GM06990 (cell line): ENCODE results near the gene THYN1.

Source experiments
- DNase-seq: peaks from one replicate; pipeline ENCODE4 v3.0.0-alpha.2; 2011; ENCODE audit not compliant: insufficient read length; ENCODE audit errors: extremely low read depth
- H3K27me3 ChIP-seq: replicated peaks from 2 replicates; pipeline ENCODE4 v1.6.0; 2011; ENCODE audit warnings: low read length; ENCODE audit not compliant: control insufficient read depth, insufficient read depth
- H3K36me3 ChIP-seq: 2 replicates; pipeline ENCODE4 v1.5.1; 2011; ENCODE audit warnings: low read length; ENCODE audit not compliant: control insufficient read depth, insufficient read depth
- H3K4me3 ChIP-seq: replicated peaks from 2 replicates; pipeline ENCODE4 v1.5.1; 2011; ENCODE audit warnings: low read depth, mild to moderate bottlenecking, control low read depth, low read length
- TF ChIP-seq, protein P1 (sequence below): IDR thresholded peaks from 2 replicates; pipeline ENCODE4 v1.5.1; 2011; ENCODE audit warnings: low read length, control low read depth, mild to moderate bottlenecking, inconsistent platforms; ENCODE audit not compliant: insufficient read depth, poor library complexity, severe bottlenecking

The THYN1 gene

DNA sequence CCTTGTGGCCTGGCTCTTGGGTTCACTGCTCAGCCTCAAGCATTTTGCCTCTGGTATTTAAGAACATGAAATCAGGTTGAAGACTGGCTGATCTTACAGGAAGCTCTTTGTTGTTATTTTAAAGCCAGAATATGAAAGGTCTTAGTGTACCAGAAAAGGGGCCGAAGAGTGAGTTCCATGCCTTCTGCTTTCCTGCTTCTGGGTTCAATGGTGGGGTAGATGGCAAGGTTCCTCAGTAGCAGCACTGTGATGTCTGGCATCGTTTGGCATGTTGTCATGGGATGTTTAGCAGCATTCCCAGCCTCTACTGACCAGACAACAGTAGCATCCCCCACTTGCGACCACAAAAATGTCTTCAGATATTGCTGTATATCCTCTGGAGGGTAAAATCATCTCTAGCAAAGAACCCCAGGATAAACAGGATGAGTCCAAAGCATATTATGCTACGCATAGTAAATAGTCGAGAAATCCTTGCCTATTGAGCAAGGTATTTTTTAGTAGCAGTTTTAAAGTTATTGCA lies 26.3 kb downstream of the THYN1 start:
- Histone ChIP-seq H3K36me3 (no peaks in the 10 kb centered on the region; the same call in 1 of the 2 replicates), H3K4me3 (no peak overlapping the region), H3K27me3 (no peaks in the 10 kb centered on the region)
- no peak for DNase-seq
- TF ChIP-seq, protein P1, sequence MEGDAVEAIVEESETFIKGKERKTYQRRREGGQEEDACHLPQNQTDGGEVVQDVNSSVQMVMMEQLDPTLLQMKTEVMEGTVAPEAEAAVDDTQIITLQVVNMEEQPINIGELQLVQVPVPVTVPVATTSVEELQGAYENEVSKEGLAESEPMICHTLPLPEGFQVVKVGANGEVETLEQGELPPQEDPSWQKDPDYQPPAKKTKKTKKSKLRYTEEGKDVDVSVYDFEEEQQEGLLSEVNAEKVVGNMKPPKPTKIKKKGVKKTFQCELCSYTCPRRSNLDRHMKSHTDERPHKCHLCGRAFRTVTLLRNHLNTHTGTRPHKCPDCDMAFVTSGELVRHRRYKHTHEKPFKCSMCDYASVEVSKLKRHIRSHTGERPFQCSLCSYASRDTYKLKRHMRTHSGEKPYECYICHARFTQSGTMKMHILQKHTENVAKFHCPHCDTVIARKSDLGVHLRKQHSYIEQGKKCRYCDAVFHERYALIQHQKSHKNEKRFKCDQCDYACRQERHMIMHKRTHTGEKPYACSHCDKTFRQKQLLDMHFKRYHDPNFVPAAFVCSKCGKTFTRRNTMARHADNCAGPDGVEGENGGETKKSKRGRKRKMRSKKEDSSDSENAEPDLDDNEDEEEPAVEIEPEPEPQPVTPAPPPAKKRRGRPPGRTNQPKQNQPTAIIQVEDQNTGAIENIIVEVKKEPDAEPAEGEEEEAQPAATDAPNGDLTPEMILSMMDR = no peak

DNA sequence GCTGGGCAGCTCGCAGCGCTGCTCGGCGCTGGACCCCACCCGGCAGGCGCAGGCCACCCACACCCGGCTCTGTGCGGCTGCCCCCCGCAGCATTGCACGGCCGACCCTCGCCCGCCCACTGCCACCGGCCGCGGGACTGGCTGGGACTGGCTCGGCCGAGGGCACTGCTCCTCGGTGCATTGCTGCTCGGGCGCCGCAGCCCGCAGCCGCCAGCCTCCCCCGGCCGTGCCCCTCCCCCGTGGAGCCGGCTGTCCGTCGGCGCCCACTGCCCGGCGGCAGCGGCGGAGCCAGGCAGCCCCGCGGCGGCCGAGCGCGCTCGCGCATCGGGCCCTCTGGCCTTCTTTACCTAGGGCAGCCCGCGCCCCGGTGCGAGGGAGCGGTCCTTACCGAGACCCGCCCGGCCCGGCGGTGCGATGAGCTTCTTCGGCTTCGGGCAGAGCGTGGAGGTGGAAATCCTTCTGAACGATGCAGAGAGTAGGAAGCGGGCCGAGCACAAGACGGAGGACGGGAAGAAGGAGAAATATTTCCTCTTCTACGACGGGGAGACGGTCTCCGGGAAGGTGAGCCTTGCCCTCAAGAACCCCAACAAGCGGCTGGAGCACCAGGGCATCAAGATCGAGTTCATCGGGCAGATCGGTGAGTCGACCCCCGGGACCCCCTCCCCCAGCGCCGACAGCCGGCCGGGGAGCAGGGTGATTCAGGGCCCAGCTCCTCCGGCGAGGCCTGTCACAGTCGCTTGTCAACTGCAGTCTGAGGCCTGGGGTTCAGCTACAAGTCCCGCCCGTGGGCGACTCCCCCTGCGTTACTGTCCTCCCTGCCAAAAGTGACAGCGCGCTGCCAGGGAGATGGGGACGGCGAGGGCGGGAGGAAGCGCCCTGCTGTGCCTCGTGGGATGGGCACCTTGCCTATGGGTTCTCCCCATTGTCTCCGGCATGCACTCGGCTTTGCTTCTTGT lies 28.2 kb downstream of the THYN1 start:
- Histone ChIP-seq H3K27me3 (no peaks in the 10 kb centered on the region), H3K36me3 (no peaks in the 10 kb centered on the region; the same call in 1 of the 2 replicates), H3K4me3 (peak overlapping the region; percentile 63)
- TF ChIP-seq, protein P1 = no peak
- peak; percentile 59 for DNase-seq

DNA sequence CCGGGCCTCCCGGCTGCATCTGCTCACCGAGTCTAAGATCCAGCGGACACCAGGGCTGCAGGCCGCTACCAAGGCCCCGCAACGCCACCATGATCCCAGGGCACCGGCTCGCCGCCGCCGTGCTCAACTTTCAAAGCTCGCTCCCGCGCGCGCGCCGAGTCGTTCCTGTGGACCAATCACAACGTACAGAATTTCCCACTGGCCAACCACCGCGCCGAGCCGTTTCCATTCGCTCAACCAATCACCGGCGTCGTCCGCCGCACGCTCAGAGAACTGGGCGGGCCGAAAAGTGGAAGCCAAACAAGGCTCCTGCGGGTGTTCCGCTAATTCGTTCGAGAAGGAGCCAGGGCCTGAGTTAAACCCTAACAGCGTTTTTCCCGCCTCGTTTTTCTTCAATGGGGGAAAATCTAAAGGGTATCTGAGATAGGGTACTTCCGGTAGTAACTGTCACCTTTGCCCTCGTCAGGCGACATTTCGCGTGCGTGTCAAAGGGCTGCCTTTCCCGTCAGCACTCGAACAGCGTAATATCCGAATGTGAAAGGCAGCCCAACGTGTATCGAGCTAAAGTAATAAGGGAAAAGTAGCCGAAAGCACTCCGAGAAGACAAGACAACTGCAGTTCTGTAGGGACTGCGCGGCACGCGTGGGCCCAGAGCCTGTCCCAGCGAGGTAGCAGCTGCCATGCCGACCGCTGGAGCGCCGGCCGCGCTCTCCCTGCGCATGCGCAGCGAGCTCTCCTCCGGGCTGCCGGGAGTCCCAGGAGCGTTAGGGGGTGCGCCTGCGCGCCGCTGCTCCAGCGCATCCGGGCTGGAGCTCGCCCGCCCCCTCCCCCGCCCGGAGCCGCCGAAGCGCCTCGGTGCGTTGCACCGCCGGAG lies 29.1 kb downstream of the THYN1 start, which contains the start of the genes NCAPD3 and VPS26B:
TSS of gene NCAPD3 (minus strand) at position 132 of the 874 bp plus-strand sequence. CDS start at position 91, 41 bp downstream.
TSS of gene VPS26B (plus strand) at position 836 of the 874 bp plus-strand sequence. CDS start 452 bp downstream, outside the sequence.
- peak within 1 kb of the TSS; percentile 63 for H3K4me3 ChIP-seq
- peaks cover 2% of the 10 kb centered on the region for H3K36me3 ChIP-seq
- H3K27me3 ChIP-seq = no peaks in the 10 kb centered on the region
- DNase-seq = peak; percentile 97
- TF ChIP-seq, protein P1 = no peak

DNA sequence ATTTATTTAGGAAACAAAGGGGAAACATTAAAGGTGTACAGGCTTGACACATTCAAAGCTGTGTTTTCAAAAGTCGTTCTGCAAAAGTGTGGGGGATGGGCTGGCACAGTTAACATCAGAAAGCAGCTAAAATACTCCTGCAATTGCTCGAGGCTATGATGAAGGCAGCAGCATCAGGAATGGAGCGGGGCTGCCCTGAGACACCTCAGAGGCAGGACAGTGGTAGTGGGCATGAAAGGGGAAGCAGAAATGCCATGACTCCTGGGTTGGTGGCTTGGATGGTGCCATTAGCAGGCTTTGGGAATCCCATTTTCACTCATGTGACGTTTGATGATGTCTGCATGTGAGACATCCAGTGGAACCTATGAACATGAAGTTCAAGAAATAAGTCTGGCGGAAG lies 30.0 kb downstream of the THYN1 start:
- DNase-seq = no peak
- H3K4me3 ChIP-seq = peak overlapping the region; percentile 63
- no peaks in the 10 kb centered on the region for H3K27me3 ChIP-seq
- TF ChIP-seq, protein P1 = no peak
- peaks cover 7% of the 10 kb centered on the region for H3K36me3 ChIP-seq

DNA sequence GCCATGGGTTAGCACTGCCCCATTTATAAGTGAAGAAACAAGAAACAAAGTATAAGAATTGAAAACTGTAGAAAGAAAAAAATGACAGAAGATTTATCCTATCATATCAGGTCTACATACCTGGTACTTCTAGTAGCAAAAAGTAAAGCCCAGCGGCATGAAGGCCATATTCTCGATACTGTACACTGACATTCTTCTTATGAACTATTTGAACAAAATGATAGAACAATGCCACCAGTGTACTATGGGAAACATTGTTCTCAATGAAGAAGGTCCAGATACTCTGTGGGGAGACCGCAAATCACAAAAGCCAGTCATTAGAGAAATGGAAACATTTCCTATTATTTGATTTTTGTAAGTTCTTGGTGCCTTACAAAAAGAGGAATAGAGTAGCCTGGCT lies 36.3 kb downstream of the THYN1 start:
- Histone ChIP-seq H3K36me3 (peaks cover 8% of the 10 kb centered on the region), H3K27me3 (no peaks in the 10 kb centered on the region), H3K4me3 (no peak overlapping the region)
- DNase-seq = no peak
- TF ChIP-seq, protein P1 = no peak
